Stimulated activated CD4-positive, alpha-beta T cell treated with anti-CD3 and anti-CD28 coated beads, Interleukin-1b, Interleukin-23, amount 100 ng/mL, for 4 hours (primary cell): ENCODE measurements around the gene IL17RB.

Source experiments
- DNase-seq, 2 donors: peaks; one replicate each; pipeline ENCODE4 v3.0.0-alpha.2; 2020; ENCODE audit warnings: low read depth in 2 of 2

The IL17RB gene

GRCh38 chr3:53859178-53859577 lies 12.8 kb downstream of the IL17RB start:
- no peak for DNase-seq

- DNase-seq = no peak
Measured at GRCh38 chr3:53860196-53860595, 13.8 kb downstream of the IL17RB start.

- no peak for DNase-seq
Measured at GRCh38 chr3:53862241-53862640, 15.9 kb downstream of the IL17RB start.

- DNase-seq = no peak
Measured at GRCh38 chr3:53863145-53863544, 16.8 kb downstream of the IL17RB start.

GRCh38 chr3:53865732-53866499 lies 19.5 kb downstream of the IL17RB start:
- DNase-seq = no peak

GRCh38 chr3:53880396-53881345 lies 34.3 kb downstream of the IL17RB start:
- no peak for DNase-seq

- peak; percentile 82 to 86 for DNase-seq
Measured at GRCh38 chr3:53881691-53882593, 35.6 kb downstream of the IL17RB start, which contains the start of gene ACTR8. Gene ACTR8 (minus strand): TSS chr3:53882152. CDS start chr3:53882101, 51 bp downstream.

GRCh38 chr3:53883008-53883407 lies 36.6 kb downstream of the IL17RB start:
- no peak for DNase-seq

- no peak for DNase-seq
Measured at GRCh38 chr3:53884623-53885022, 38.3 kb downstream of the IL17RB start.

- DNase-seq = no peak
Measured at GRCh38 chr3:53885239-53885638, 38.9 kb downstream of the IL17RB start.

GRCh38 chr3:53887446-53887845 lies 41.1 kb downstream of the IL17RB start:
- DNase-seq = no peak

- DNase-seq = no peak
Measured at GRCh38 chr3:53888232-53888631, 41.9 kb downstream of the IL17RB start.

GRCh38 chr3:53890726-53891475 lies 44.5 kb downstream of the IL17RB start:
- peak in 1 of 2 donors; percentile 25 for DNase-seq

- peak; percentile 87 to 91 for DNase-seq
Measured at GRCh38 chr3:53891497-53892285, 45.3 kb downstream of the IL17RB start, which contains the start of gene SELENOK. Gene SELENOK (minus strand): TSS chr3:53891859.

- DNase-seq = no peak
Measured at GRCh38 chr3:53892286-53892637, 45.9 kb downstream of the IL17RB start.

- DNase-seq = no peak
Measured at GRCh38 chr3:53899750-53900149, 53.4 kb downstream of the IL17RB start.

GRCh38 chr3:53900666-53901331 lies 54.4 kb downstream of the IL17RB start:
- no peak for DNase-seq

- no peak for DNase-seq
Measured at GRCh38 chr3:53902067-53902466, 55.7 kb downstream of the IL17RB start.

- no peak for DNase-seq
Measured at GRCh38 chr3:53902711-53903110, 56.3 kb downstream of the IL17RB start.
